CD4-positive, alpha-beta T cell (primary cell): Measurements from ENCODE around the gene RELCH. TPM values are rescaled to one million over a fixed set of nuclear protein-coding genes. Genes with fewer than 3 reads are reported as not detected.

ENCODE experiments used
- ATAC-seq: fragments of 200-7000 bp; cut with Tn5 transposase; one replicate; pipeline ENCODE4 v1.10.0; 2022; ENCODE audit warnings: mild to moderate bottlenecking; ENCODE audit not compliant: poor library complexity
- CTCF ChIA-PET: fragments of 350-600 bp; sonication (Branson Sonifier 250); formaldehyde crosslinking; loops from one replicate; lab custom pipeline; 2021; ENCODE audit warnings: antibody characterized with exemption, inconsistent platforms; lab: Charles Lee
- POLR2A ChIA-PET: fragments of 350-600 bp; sonication (Branson Sonifier 250); formaldehyde crosslinking; loops from one replicate; lab custom pipeline; 2021; ENCODE audit warnings: antibody characterized with exemption, inconsistent platforms; lab: Charles Lee
- DNase-seq, 14 experiments: peaks; one replicate each; pipeline ENCODE4 v3.0.0-alpha.2; 2013 to 2020; ENCODE audit warnings: mixed read lengths in 2 of 14
- H3K27ac ChIP-seq, 2 donors: one replicate each; pipeline versions ENCODE4 v1.5.1 to v1.7.0; 2013; ENCODE audit warnings: low read length in 2 of 2, low read depth in 1 of 2, mild to moderate bottlenecking in 1 of 2
- H3K27me3 ChIP-seq, 2 experiments: 1 replicate in 1 of 2; 2 replicates in 1 of 2; pipeline versions ENCODE4 v1.6.1 to v1.7.0; 2013; ENCODE audit warnings: low read length in 2 of 2, control low read depth in 1 of 2, mild to moderate bottlenecking in 1 of 2, moderate library complexity in 1 of 2; ENCODE audit not compliant: insufficient read depth in 2 of 2, control insufficient read depth in 1 of 2
- H3K36me3 ChIP-seq: one replicate; pipeline ENCODE4 v1.6.1; 2013; ENCODE audit warnings: low read length, control low read depth; ENCODE audit not compliant: insufficient read depth
- H3K4me1 ChIP-seq: one replicate; pipeline ENCODE4 v1.6.1; 2013; ENCODE audit warnings: low read length, control low read depth; ENCODE audit not compliant: insufficient read depth
- H3K4me3 ChIP-seq: one replicate; pipeline ENCODE4 v1.5.1; 2013; ENCODE audit warnings: mild to moderate bottlenecking, low read length, moderate library complexity
- H3K9me3 ChIP-seq, 2 experiments: 1 replicate in 1 of 2; 2 replicates in 1 of 2; pipeline versions ENCODE4 v1.6.1 to v1.7.0; 2013; ENCODE audit warnings: low read length in 2 of 2, mild to moderate bottlenecking in 2 of 2, control low read depth in 1 of 2, moderate library complexity in 1 of 2; ENCODE audit not compliant: control insufficient read depth in 1 of 2, insufficient read depth in 1 of 2
- H3K27ac Mint-ChIP-seq: one replicate; pipeline ENCODE4 v1.8.0; 2020; ENCODE audit warnings: mixed read lengths
- H3K27me3 Mint-ChIP-seq: one replicate; pipeline ENCODE4 v1.8.0; 2021; ENCODE audit warnings: mixed read lengths
- H3K36me3 Mint-ChIP-seq: one replicate; pipeline ENCODE4 v1.8.0; 2021; ENCODE audit warnings: low read depth, mixed read lengths
- H3K4me1 Mint-ChIP-seq: one replicate; pipeline ENCODE4 v1.8.0; 2021; ENCODE audit warnings: low read depth, mixed read lengths
- H3K4me3 Mint-ChIP-seq: one replicate; pipeline ENCODE4 v1.8.0; 2020; ENCODE audit warnings: mild to moderate bottlenecking, mixed read lengths
- H3K9me3 Mint-ChIP-seq: one replicate; pipeline ENCODE4 v1.8.0; 2020; ENCODE audit warnings: mixed read lengths
- intact Hi-C, 2 experiments: fragments of 100-400 bp; cut with DNase I in 1 of 2; cut with micrococcal nuclease in 1 of 2; formaldehyde crosslinking; loops; one replicate each; pipeline versions ENCODE4 v1.15.1 to v1.9.0; 2023 to 2025; cut with DNase I, micrococcal nuclease
- total RNA-seq, 174 experiments: library from RNA in 2 of 174; stranded (reverse) in 2 of 174; gene quantifications; one replicate each; pipeline ENCODE4 v1.2.3 and lab custom pipeline; 2021 to 2026
- TF ChIP-seq, protein P1 (sequence below): fragments of 200-600 bp; IDR thresholded peaks from one replicate; pipeline ENCODE4 v1.8.0; 2022; ENCODE audit warnings: antibody characterized with exemption, mild to moderate bottlenecking

The RELCH gene
- total RNA-seq, 2 experiments from 2014 or later = 39.6 to 44.3 TPM

DNA sequence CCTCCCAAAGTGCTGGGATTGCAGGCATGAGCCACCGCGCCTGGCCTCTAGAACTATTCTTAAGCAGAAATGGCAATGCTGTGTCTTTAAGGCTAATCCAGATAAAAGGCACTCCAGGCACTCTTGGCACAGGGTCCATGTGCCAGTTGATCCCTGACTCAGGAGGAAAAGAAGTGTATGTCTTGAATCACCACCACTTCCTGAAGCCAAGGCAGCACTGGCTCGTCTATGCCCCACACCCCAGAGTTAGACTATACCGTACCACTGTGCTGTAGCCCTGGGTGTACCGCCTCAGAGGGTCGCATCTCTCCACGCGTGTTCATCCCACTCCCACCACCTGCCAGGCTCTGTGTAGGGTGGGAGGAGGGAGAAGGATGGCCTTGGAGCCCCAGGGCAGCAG, 147.1 kb downstream of the RELCH start:
- no peak overlapping the region for H3K4me3 Mint-ChIP-seq
- peaks cover 20% of the 10 kb centered on the region for H3K4me1 Mint-ChIP-seq
- ATAC-seq = no peak
- POLR2A ChIA-PET = no interaction called here
- TF ChIP-seq, protein P1, sequence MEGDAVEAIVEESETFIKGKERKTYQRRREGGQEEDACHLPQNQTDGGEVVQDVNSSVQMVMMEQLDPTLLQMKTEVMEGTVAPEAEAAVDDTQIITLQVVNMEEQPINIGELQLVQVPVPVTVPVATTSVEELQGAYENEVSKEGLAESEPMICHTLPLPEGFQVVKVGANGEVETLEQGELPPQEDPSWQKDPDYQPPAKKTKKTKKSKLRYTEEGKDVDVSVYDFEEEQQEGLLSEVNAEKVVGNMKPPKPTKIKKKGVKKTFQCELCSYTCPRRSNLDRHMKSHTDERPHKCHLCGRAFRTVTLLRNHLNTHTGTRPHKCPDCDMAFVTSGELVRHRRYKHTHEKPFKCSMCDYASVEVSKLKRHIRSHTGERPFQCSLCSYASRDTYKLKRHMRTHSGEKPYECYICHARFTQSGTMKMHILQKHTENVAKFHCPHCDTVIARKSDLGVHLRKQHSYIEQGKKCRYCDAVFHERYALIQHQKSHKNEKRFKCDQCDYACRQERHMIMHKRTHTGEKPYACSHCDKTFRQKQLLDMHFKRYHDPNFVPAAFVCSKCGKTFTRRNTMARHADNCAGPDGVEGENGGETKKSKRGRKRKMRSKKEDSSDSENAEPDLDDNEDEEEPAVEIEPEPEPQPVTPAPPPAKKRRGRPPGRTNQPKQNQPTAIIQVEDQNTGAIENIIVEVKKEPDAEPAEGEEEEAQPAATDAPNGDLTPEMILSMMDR = no peak
- DNase-seq = no peak
- H3K4me3 ChIP-seq = no peak overlapping the region
- H3K27me3 Mint-ChIP-seq = peaks cover 57% of the 10 kb centered on the region
- H3K9me3 ChIP-seq = no peaks in the 10 kb centered on the region
- no peak overlapping the region for H3K27ac ChIP-seq
- CTCF ChIA-PET = no interaction called here
- H3K36me3 Mint-ChIP-seq = no peaks in the 10 kb centered on the region
- no peaks in the 10 kb centered on the region for H3K36me3 ChIP-seq
- peaks cover 18% of the 10 kb centered on the region for H3K4me1 ChIP-seq
- intact Hi-C loops = no loop called here
- no peaks in the 10 kb centered on the region for H3K9me3 Mint-ChIP-seq
- H3K27me3 ChIP-seq = peaks cover 10 to 20% of the 10 kb centered on the region in 2 experiments
- no peak overlapping the region for H3K27ac Mint-ChIP-seq

DNA sequence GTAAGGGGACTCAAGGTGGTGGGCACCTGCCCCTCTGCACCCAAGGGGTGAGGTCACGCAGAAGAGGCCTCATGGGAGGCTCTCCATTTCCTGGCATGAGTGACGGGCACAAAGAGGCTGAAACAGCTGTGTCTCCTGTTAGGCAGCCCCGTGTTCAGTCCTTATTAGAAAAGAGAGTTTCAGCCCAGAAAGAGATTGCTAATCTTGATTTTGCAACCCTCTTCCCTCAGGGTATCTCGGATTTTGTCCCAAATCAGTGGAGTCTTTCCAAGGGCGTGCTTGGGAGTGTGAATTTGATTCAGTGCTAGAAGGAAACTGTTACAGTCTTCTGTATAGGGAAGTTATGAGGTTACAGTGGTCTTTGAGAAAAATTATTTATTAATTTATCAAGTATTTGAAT, 148.4 kb downstream of the RELCH start:
- Mint-ChIP-seq H3K4me3 (no peak overlapping the region), H3K4me1 (peaks cover 7% of the 10 kb centered on the region), H3K36me3 (no peaks in the 10 kb centered on the region), H3K27ac (no peak overlapping the region), H3K27me3 (peaks cover 51% of the 10 kb centered on the region), H3K9me3 (no peaks in the 10 kb centered on the region)
- Histone ChIP-seq H3K27me3 (peaks cover 12 to 15% of the 10 kb centered on the region in 2 experiments), H3K27ac (no peak overlapping the region), H3K4me1 (peaks cover 6% of the 10 kb centered on the region), H3K4me3 (no peak overlapping the region), H3K9me3 (no peaks in the 10 kb centered on the region), H3K36me3 (no peaks in the 10 kb centered on the region)
- ATAC-seq = no peak
- ChIA-PET CTCF (no interaction called here), POLR2A (no interaction called here)
- DNase-seq = no peak
- intact Hi-C loops = no loop called here
- TF ChIP-seq, protein P1 = no peak

DNA sequence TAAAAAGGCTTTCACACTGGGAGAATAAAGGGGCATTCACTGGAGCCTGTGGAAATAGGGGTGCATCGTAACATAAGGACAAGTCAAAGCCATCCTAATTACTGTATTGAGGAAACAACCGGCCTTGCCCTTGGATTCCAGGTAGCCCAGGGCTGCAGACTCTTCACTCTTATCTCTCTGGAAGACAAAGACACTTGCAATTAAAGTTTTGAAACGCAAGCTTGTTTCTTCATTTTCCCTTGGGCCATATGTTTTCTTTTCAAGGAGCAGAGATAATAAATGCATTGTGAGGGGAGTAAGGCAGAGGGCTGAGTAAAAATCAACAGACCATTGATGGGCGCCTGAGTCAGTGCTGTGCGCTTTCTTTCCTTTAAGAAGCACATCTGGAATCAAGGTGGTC, 149.6 kb downstream of the RELCH start:
- H3K4me1 ChIP-seq = peaks cover 2% of the 10 kb centered on the region
- H3K36me3 Mint-ChIP-seq = no peaks in the 10 kb centered on the region
- peaks cover 3% of the 10 kb centered on the region for H3K4me1 Mint-ChIP-seq
- ChIA-PET CTCF (no interaction called here), POLR2A (no interaction called here)
- no peak overlapping the region for H3K27ac ChIP-seq
- TF ChIP-seq, protein P1 = no peak
- no peaks in the 10 kb centered on the region for H3K36me3 ChIP-seq
- DNase-seq = no peak
- H3K9me3 Mint-ChIP-seq = no peaks in the 10 kb centered on the region
- H3K27ac Mint-ChIP-seq = no peak overlapping the region
- no peak overlapping the region for H3K4me3 Mint-ChIP-seq
- peaks cover 14 to 15% of the 10 kb centered on the region in 2 experiments for H3K27me3 ChIP-seq
- peaks cover 43% of the 10 kb centered on the region for H3K27me3 Mint-ChIP-seq
- no peak overlapping the region for H3K4me3 ChIP-seq
- no peaks in the 10 kb centered on the region for H3K9me3 ChIP-seq
- no peak for ATAC-seq
- intact Hi-C loops = no loop called here
